ENCODE results near the gene INPPL1.

- TF ChIP-seq CTCF (IDR thresholded peaks at IDR 0.05; ENCODE audit: low read depth, low read length) (no peak), EZH2phosphoT487 (IDR thresholded peaks at IDR 0.05; ENCODE audit: low read depth) (no peak)
These were observed 10.9 kb downstream of the INPPL1 start for GRCh38 chr11:72235351-72236057.
